Neural progenitor cell (in vitro differentiated cells): ENCODE measurements around the gene CARS2. TPM values are rescaled to one million over a fixed set of nuclear protein-coding genes. Genes with fewer than 3 reads are reported as not detected.

Experiments used
- DNase-seq: peaks from one replicate; pipeline ENCODE4 v3.0.0-alpha.2; 2016; ENCODE audit warnings: low spot score
- H2AFZ ChIP-seq: fragments of 200-600 bp; sonication (generic); replicated peaks from 2 replicates; pipeline ENCODE4 v1.6.1; 2016; ENCODE audit warnings: antibody characterized with exemption
- H3F3A ChIP-seq: fragments of 200-600 bp; sonication (generic); 2 replicates; pipeline ENCODE4 v1.6.1; 2016; ENCODE audit warnings: antibody characterized with exemption, low read depth
- H3K27ac ChIP-seq: fragments of 200-600 bp; sonication (generic); 2 replicates; pipeline ENCODE4 v1.5.1; 2016; ENCODE audit warnings: mild to moderate bottlenecking
- H3K27me3 ChIP-seq: fragments of 200-600 bp; sonication (generic); 2 replicates; pipeline ENCODE4 v1.6.1; 2016; ENCODE audit warnings: mild to moderate bottlenecking, moderate library complexity
- H3K36me3 ChIP-seq: fragments of 200-600 bp; sonication (generic); 2 replicates; pipeline ENCODE4 v1.5.1; 2016
- H3K4me1 ChIP-seq: fragments of 200-600 bp; sonication (generic); 2 replicates; pipeline ENCODE4 v1.6.1; 2016; ENCODE audit warnings: mixed run types
- H3K4me2 ChIP-seq: fragments of 200-600 bp; sonication (generic); 2 replicates; pipeline ENCODE4 v1.6.1; 2016
- H3K4me3 ChIP-seq: fragments of 200-600 bp; sonication (generic); 2 replicates; pipeline ENCODE4 v1.5.1; 2016
- H3K79me2 ChIP-seq: fragments of 200-600 bp; sonication (generic); 2 replicates; pipeline ENCODE4 v1.6.1; 2016; ENCODE audit warnings: low read depth
- H3K9ac ChIP-seq: fragments of 200-600 bp; sonication (generic); 2 replicates; pipeline ENCODE4 v1.6.1; 2016
- H3K9me3 ChIP-seq: fragments of 200-600 bp; sonication (generic); 2 replicates; pipeline ENCODE4 v1.5.1; 2016; ENCODE audit warnings: low read depth
- H4K20me1 ChIP-seq: fragments of 200-600 bp; sonication (generic); 2 replicates; pipeline ENCODE4 v1.6.1; 2016; ENCODE audit warnings: low read depth
- H3K27ac Mint-ChIP-seq: 3 replicates; pipeline ENCODE4 v1.8.0; 2021; ENCODE audit warnings: mixed read lengths
- H3K27me3 Mint-ChIP-seq: 2 replicates; pipeline ENCODE4 v1.8.0; 2022; ENCODE audit warnings: low read depth, mild to moderate bottlenecking, inconsistent platforms, moderate library complexity, mixed read lengths; ENCODE audit not compliant: insufficient read depth
- H3K36me3 Mint-ChIP-seq: 3 replicates; pipeline ENCODE4 v1.8.0; 2021; ENCODE audit warnings: mixed read lengths
- H3K4me1 Mint-ChIP-seq: 3 replicates; pipeline ENCODE4 v1.8.0; 2021; ENCODE audit warnings: mixed read lengths
- H3K4me3 Mint-ChIP-seq: 3 replicates; pipeline ENCODE4 v1.8.0; 2021; ENCODE audit warnings: mild to moderate bottlenecking, moderate library complexity, mixed read lengths
- H3K9me3 Mint-ChIP-seq: 3 replicates; pipeline ENCODE4 v1.8.0; 2020; ENCODE audit warnings: mixed read lengths
- CTCF ChIP-seq: fragments of 200-600 bp; sonication (generic); IDR thresholded peaks from 2 replicates; pipeline ENCODE4 v1.5.1; 2017; ENCODE audit warnings: antibody characterized with exemption, mild to moderate bottlenecking
- EZH2 ChIP-seq: fragments of 200-600 bp; sonication (generic); IDR thresholded peaks from 2 replicates; pipeline ENCODE4 v1.6.1; 2017; ENCODE audit warnings: antibody characterized with exemption, mild to moderate bottlenecking, moderate library complexity
- EZH2phosphoT487 ChIP-seq: fragments of 200-600 bp; sonication (generic); IDR thresholded peaks from 2 replicates; pipeline ENCODE4 v1.6.1; 2017; ENCODE audit warnings: antibody characterized with exemption
- total RNA-seq: library from RNA; depleted of rRNA; stranded (reverse); fragments of >200 nt; gene quantifications from 2 replicates; pipeline ENCODE4 v1.2.3, GENCODE V29; 2015; ENCODE audit warnings: low replicate concordance

The CARS2 gene
- total RNA-seq, 1 donor from 2014 or later: 50.0 TPM

GRCh38 chr13:110713642-110713952 lies 7.7 kb upstream of the CARS2 start, which contains the start of gene ING1:
ING1 (plus strand) TSS chr13:110713700; CDS start chr13:110714150, 450 bp downstream.
- Histone ChIP-seq H4K20me1 (peaks cover 33% of the 10 kb centered on the region), H2AFZ (no peak within 1 kb of the TSS), H3K4me3 (peak within 1 kb of the TSS; percentile 96), H3K4me2 (peak within 1 kb of the TSS; percentile 85), H3K79me2 (peaks cover 52% of the 10 kb centered on the region), H3F3A (peaks cover 39% of the 10 kb centered on the region), H3K9me3 (no peaks in the 10 kb centered on the region), H3K36me3 (no peaks in the 10 kb centered on the region), H3K27ac (peak within 1 kb of the TSS; percentile 98), H3K4me1 (peaks cover 20% of the 10 kb centered on the region), H3K9ac (peak within 1 kb of the TSS; percentile 93), H3K27me3 (no peaks in the 10 kb centered on the region)
- TF ChIP-seq EZH2 (no peak), EZH2phosphoT487 (no peak), CTCF (no peak)
- Mint-ChIP-seq H3K27me3 (peaks cover 16% of the 10 kb centered on the region), H3K4me1 (peaks cover 22% of the 10 kb centered on the region), H3K36me3 (peaks cover 4% of the 10 kb centered on the region), H3K4me3 (peak within 1 kb of the TSS; percentile 100), H3K9me3 (peaks cover 3% of the 10 kb centered on the region), H3K27ac (peak within 1 kb of the TSS; percentile 98)
- DNase-seq: no peak

GRCh38 chr13:110712849-110713641 lies 7.1 kb upstream of the CARS2 start:
- H3K9ac ChIP-seq: peak overlapping the region; percentile 93
- Mint-ChIP-seq H3K27ac (peak overlapping the region; percentile 98), H3K36me3 (peaks cover 4% of the 10 kb centered on the region), H3K27me3 (peaks cover 16% of the 10 kb centered on the region), H3K9me3 (peaks cover 3% of the 10 kb centered on the region), H3K4me3 (peak overlapping the region; percentile 98), H3K4me1 (peaks cover 22% of the 10 kb centered on the region)
- TF ChIP-seq EZH2phosphoT487 (no peak), CTCF (no peak), EZH2 (no peak)
- peak overlapping the region; percentile 85 for H3K4me2 ChIP-seq
- peak; percentile 99 for DNase-seq
- no peaks in the 10 kb centered on the region for H3K27me3 ChIP-seq
- H3K4me3 ChIP-seq: peak overlapping the region; percentile 96
- H3K36me3 ChIP-seq: no peaks in the 10 kb centered on the region
- no peaks in the 10 kb centered on the region for H3K9me3 ChIP-seq
- H3K4me1 ChIP-seq: peaks cover 20% of the 10 kb centered on the region
- peaks cover 39% of the 10 kb centered on the region for H3F3A ChIP-seq
- peak overlapping the region; percentile 98 for H3K27ac ChIP-seq
- H3K79me2 ChIP-seq: peaks cover 47% of the 10 kb centered on the region
- peaks cover 28% of the 10 kb centered on the region for H4K20me1 ChIP-seq
- H2AFZ ChIP-seq: no peak overlapping the region

- H3K9me3 ChIP-seq: no peaks in the 10 kb centered on the region
- H3K9me3 Mint-ChIP-seq: peaks cover 3% of the 10 kb centered on the region
- DNase-seq: peak; percentile 95
- no peaks in the 10 kb centered on the region for H3K36me3 ChIP-seq
- H3K79me2 ChIP-seq: peaks cover 39% of the 10 kb centered on the region
- H3K27ac Mint-ChIP-seq: peak overlapping the region; percentile 100
- peaks cover 16% of the 10 kb centered on the region for H3K27me3 Mint-ChIP-seq
- peak overlapping the region; percentile 96 for H3K4me3 ChIP-seq
- H3K4me3 Mint-ChIP-seq: peak overlapping the region; percentile 98
- peak overlapping the region; percentile 93 for H3K9ac ChIP-seq
- no peak for TF ChIP-seq CTCF
- TF ChIP-seq EZH2: no peak
- TF ChIP-seq EZH2phosphoT487: no peak
- peaks cover 17% of the 10 kb centered on the region for H3K4me1 Mint-ChIP-seq
- peak overlapping the region; percentile 98 for H3K27ac ChIP-seq
- peaks cover 46% of the 10 kb centered on the region for H3F3A ChIP-seq
- peaks cover 13% of the 10 kb centered on the region for H3K4me1 ChIP-seq
- H4K20me1 ChIP-seq: peaks cover 20% of the 10 kb centered on the region
- peaks cover 4% of the 10 kb centered on the region for H3K36me3 Mint-ChIP-seq
- peak overlapping the region; percentile 11 for H2AFZ ChIP-seq
- H3K27me3 ChIP-seq: no peaks in the 10 kb centered on the region
- peak overlapping the region; percentile 81 for H3K4me2 ChIP-seq
These were observed 6.3 kb upstream of the CARS2 start for GRCh38 chr13:110712081-110712848.
